Peyer's patch (tissue), 4 donors: ENCODE measurements around the gene GASK1A. TPM values are rescaled to one million over a fixed set of nuclear protein-coding genes. Genes with fewer than 3 reads are reported as not detected.
"Not testable (repeated sequence)": the region's sequence is repeated elsewhere in the genome, so short reads cannot be mapped to it uniquely, and the experiment has no call there.

Source experiments
- DNase-seq, 3 donors: peaks; one replicate each; pipeline ENCODE4 v3.0.0-alpha.2; 2017 to 2019
- H3K27ac ChIP-seq, 4 donors: fragments of 200-600 bp; sonication (generic); one replicate each; pipeline ENCODE4 v1.5.1; 2016 to 2019
- H3K27me3 ChIP-seq, 2 donors: fragments of 200-600 bp; sonication (generic); one replicate each; pipeline ENCODE4 v1.5.1; 2019
- H3K36me3 ChIP-seq, 3 donors: fragments of 200-600 bp; sonication (generic); one replicate each; pipeline ENCODE4 v1.5.1; 2016 to 2019
- H3K4me1 ChIP-seq, 4 donors: fragments of 200-600 bp; sonication (generic); one replicate each; pipeline ENCODE4 v1.5.1; 2016 to 2019
- H3K4me3 ChIP-seq, 4 donors: fragments of 200-600 bp; sonication (generic); 1 replicate in 3 of 4; 2 replicates in 1 of 4; pipeline ENCODE4 v1.5.1; 2016 to 2019; ENCODE audit warnings: mild to moderate bottlenecking in 1 of 4
- H3K9me3 ChIP-seq, 4 donors: fragments of 200-600 bp; sonication (generic); one replicate each; pipeline ENCODE4 v1.5.1; 2016 to 2019; ENCODE audit warnings: mild to moderate bottlenecking in 1 of 4
- POLR2A ChIP-seq, 2 donors: fragments of 450-650 bp; IDR thresholded peaks; one replicate each; pipeline ENCODE4 v1.5.1; 2017; ENCODE audit warnings: antibody characterized with exemption in 2 of 2, mild to moderate bottlenecking in 2 of 2, moderate library complexity in 2 of 2
- total RNA-seq, 4 donors: library from RNA; depleted of rRNA; stranded (reverse); fragments of >200 nt; gene quantifications; one replicate each; pipeline ENCODE4 v1.1.0, GENCODE V29; 2016
- TF ChIP-seq, protein P1 (sequence below), 6 experiments: fragments of 450-650 bp in 4 of 6; fragments of 200-600 bp in 2 of 6; sonication (generic) in 1 of 6; IDR thresholded peaks; one replicate each; pipeline ENCODE4 v1.5.1; 2017 to 2019; ENCODE audit warnings: antibody characterized with exemption in 6 of 6, mild to moderate bottlenecking in 3 of 6, moderate library complexity in 1 of 6

The GASK1A gene
- total RNA-seq, 4 donors from 2014 or later, result 1.8 to 9.1 (median 6.3) TPM

GRCh38 chr3:43036621-43037423 lies 57.7 kb downstream of the GASK1A start:
- no peak for DNase-seq
- TF ChIP-seq POLR2A (IDR thresholded peaks at IDR 0.05), result no peak
- TF ChIP-seq, protein P1, sequence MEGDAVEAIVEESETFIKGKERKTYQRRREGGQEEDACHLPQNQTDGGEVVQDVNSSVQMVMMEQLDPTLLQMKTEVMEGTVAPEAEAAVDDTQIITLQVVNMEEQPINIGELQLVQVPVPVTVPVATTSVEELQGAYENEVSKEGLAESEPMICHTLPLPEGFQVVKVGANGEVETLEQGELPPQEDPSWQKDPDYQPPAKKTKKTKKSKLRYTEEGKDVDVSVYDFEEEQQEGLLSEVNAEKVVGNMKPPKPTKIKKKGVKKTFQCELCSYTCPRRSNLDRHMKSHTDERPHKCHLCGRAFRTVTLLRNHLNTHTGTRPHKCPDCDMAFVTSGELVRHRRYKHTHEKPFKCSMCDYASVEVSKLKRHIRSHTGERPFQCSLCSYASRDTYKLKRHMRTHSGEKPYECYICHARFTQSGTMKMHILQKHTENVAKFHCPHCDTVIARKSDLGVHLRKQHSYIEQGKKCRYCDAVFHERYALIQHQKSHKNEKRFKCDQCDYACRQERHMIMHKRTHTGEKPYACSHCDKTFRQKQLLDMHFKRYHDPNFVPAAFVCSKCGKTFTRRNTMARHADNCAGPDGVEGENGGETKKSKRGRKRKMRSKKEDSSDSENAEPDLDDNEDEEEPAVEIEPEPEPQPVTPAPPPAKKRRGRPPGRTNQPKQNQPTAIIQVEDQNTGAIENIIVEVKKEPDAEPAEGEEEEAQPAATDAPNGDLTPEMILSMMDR (IDR thresholded peaks at IDR 0.05), result no peak
- no peaks in the 10 kb centered on the region for H3K36me3 ChIP-seq
- no peaks in the 10 kb centered on the region for H3K4me1 ChIP-seq
- H3K27ac ChIP-seq, result no peak overlapping the region
- H3K4me3 ChIP-seq, result no peak overlapping the region
- H3K27me3 ChIP-seq, result no peaks in the 10 kb centered on the region
- no peaks in the 10 kb centered on the region for H3K9me3 ChIP-seq

- no peak for DNase-seq
- Histone ChIP-seq H3K9me3 (no peaks in the 10 kb centered on the region), H3K4me1 (no peaks in the 10 kb centered on the region), H3K27ac (no peak overlapping the region), H3K27me3 (no peaks in the 10 kb centered on the region), H3K36me3 (no peaks in the 10 kb centered on the region), H3K4me3 (no peak overlapping the region)
- TF ChIP-seq POLR2A (IDR thresholded peaks at IDR 0.05), result no peak
- TF ChIP-seq, protein P1 (IDR thresholded peaks at IDR 0.05), result no peak
These were observed 58.9 kb downstream of the GASK1A start for GRCh38 chr3:43038010-43038409.

DNA sequence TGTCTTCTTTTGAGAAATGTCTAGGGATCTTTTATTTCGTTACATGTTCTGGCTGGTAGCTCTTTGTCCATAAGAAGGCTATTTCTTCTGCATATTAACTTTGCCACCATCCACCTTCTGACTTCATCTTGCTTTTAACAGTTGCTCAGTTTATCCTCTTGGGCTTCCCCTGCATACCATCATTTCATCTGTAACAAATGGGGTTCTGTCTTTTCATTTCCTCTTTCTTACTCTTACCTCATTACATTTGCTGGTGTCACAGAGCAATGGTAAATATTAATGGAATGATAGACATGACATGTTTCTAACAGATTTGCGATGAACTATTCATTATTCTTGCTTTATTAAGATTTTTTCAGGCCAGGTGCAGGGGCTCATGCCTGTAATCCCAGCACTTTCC lies 62.4 kb downstream of the GASK1A start:
- no peak overlapping the region for H3K4me3 ChIP-seq
- no peak overlapping the region for H3K27ac ChIP-seq
- peaks cover 0 to 13% (median 2%) of the 10 kb centered on the region in 4 donors for H3K9me3 ChIP-seq
- no peaks in the 10 kb centered on the region for H3K36me3 ChIP-seq
- TF ChIP-seq, protein P1 (IDR thresholded peaks at IDR 0.05), result no peak
- TF ChIP-seq POLR2A (IDR thresholded peaks at IDR 0.05), result no peak
- no peak for DNase-seq
- H3K4me1 ChIP-seq, result no peaks in the 10 kb centered on the region
- no peaks in the 10 kb centered on the region for H3K27me3 ChIP-seq

GRCh38 chr3:43043071-43043766 lies 64.1 kb downstream of the GASK1A start:
- H3K27me3 ChIP-seq, result no peaks in the 10 kb centered on the region
- H3K9me3 ChIP-seq, result peaks cover 0 to 13% (median 2%) of the 10 kb centered on the region in 4 donors
- no peaks in the 10 kb centered on the region for H3K36me3 ChIP-seq
- H3K4me1 ChIP-seq, result no peaks in the 10 kb centered on the region
- no peak for TF ChIP-seq POLR2A (IDR thresholded peaks at IDR 0.05)
- TF ChIP-seq, protein P1 (IDR thresholded peaks at IDR 0.05), result no peak
- H3K27ac ChIP-seq, result no peak overlapping the region
- no peak for DNase-seq
- no peak overlapping the region for H3K4me3 ChIP-seq

DNA sequence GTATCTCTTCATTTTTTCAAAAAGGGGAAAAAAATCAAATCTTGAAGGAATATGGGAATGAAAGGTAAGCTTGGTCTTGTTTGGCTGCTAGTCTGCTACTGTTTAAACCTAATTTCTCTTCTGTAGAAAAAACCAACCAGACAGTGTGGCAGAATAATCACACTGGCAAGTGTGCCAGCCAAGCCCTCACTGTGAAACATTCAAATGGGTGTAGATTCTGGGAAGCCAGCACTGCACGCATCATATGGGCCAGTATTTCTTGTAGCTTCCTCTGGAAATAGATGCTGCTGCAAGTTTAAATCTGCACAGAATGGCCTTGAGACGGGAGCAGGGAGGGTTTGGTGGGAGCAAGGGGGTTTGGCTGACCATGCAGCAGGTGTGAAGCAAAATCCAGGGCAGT lies 64.7 kb downstream of the GASK1A start:
- Histone ChIP-seq H3K36me3 (no peaks in the 10 kb centered on the region), H3K27ac (no peak overlapping the region), H3K27me3 (no peaks in the 10 kb centered on the region), H3K4me3 (no peak overlapping the region), H3K9me3 (peaks cover 0 to 13% (median 2%) of the 10 kb centered on the region in 4 donors), H3K4me1 (no peaks in the 10 kb centered on the region)
- DNase-seq, result no peak
- no peak for TF ChIP-seq POLR2A (IDR thresholded peaks at IDR 0.05)
- TF ChIP-seq, protein P1 (IDR thresholded peaks at IDR 0.05), result no peak

DNA sequence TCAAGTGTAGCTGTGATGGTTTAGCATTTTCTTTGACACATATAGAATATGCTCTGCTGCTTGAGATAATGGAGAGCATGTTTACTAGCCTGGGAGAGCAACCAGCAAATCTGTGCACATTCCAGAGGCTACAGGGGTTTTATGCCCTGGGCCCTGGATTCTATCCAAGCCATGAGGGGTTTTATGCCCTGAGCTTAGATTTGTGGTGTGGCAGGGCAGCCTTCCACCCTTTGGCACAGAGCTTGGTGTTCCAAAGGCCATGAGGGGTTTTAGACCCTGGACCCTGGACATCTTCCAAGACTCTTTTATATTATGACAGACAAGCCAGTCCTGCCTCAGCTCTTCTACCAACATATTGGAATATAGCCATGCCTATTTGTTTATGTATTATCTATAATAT lies 66.0 kb downstream of the GASK1A start:
- H3K9me3 ChIP-seq, result peaks cover 0 to 13% (median 2%) of the 10 kb centered on the region in 4 donors
- not testable (repeated sequence) for H3K36me3 ChIP-seq, H3K27me3 ChIP-seq, H3K4me1 ChIP-seq, DNase-seq, H3K27ac ChIP-seq, H3K4me3 ChIP-seq
